Suprapubic skin (tissue), 4 donors: ENCODE measurements around the gene CLIP4. TPM values are rescaled to one million over a fixed set of nuclear protein-coding genes. Genes with fewer than 3 reads are reported as not detected.

Source experiments
- DNase-seq, 2 donors: peaks; one replicate each; pipeline ENCODE4 v3.0.0-alpha.2; 2019; ENCODE audit warnings: low spot score in 2 of 2
- H3K27ac ChIP-seq: fragments of 200-600 bp; sonication (generic); one replicate; pipeline ENCODE4 v1.5.1; 2019
- H3K27me3 ChIP-seq: fragments of 200-600 bp; sonication (generic); one replicate; pipeline ENCODE4 v1.5.1; 2019
- H3K36me3 ChIP-seq: fragments of 200-600 bp; sonication (generic); one replicate; pipeline ENCODE4 v1.5.1; 2019
- H3K4me1 ChIP-seq: fragments of 200-600 bp; sonication (generic); one replicate; pipeline ENCODE4 v1.5.1; 2019
- H3K4me3 ChIP-seq: fragments of 200-600 bp; sonication (generic); one replicate; pipeline ENCODE4 v1.5.1; 2019; ENCODE audit warnings: mild to moderate bottlenecking
- H3K9me3 ChIP-seq: fragments of 200-600 bp; sonication (generic); one replicate; pipeline ENCODE4 v1.5.1; 2019
- EP300 ChIP-seq: sonication (generic); formaldehyde crosslinking; IDR thresholded peaks from one replicate; pipeline ENCODE4 v1.6.1; 2017; ENCODE audit warnings: antibody characterized with exemption
- POLR2A ChIP-seq, 2 donors: fragments of 450-650 bp; IDR thresholded peaks; one replicate each; pipeline ENCODE4 v1.6.1; 2017; ENCODE audit warnings: antibody characterized with exemption in 2 of 2, mild to moderate bottlenecking in 2 of 2, moderate library complexity in 2 of 2
- POLR2AphosphoS5 ChIP-seq, 3 donors: sonication (generic); formaldehyde crosslinking; IDR thresholded peaks; one replicate each; pipeline ENCODE4 v1.6.1; 2017; ENCODE audit warnings: antibody characterized with exemption in 3 of 3
- WGBS: methylation state at CpG from one replicate; pipeline ENCODE4 v1.1.5; 2018; 5-methylcytosine and 5-hydroxymethylcytosine counted together
- total RNA-seq, 4 donors: library from RNA; depleted of rRNA; stranded (reverse); fragments of >200 nt; gene quantifications; one replicate each; pipeline ENCODE4 v1.1.0, GENCODE V29; 2016
- TF ChIP-seq, protein P1 (sequence below), 2 donors: fragments of 200-600 bp in 1 of 2; fragments of 450-650 bp in 1 of 2; sonication (generic) in 1 of 2; IDR thresholded peaks; one replicate each; pipeline ENCODE4 v1.5.1; 2016 to 2019; ENCODE audit warnings: antibody characterized with exemption in 2 of 2, mild to moderate bottlenecking in 1 of 2, moderate library complexity in 1 of 2

The CLIP4 gene
- total RNA-seq, 4 donors from 2014 or later, result 61.9 to 173 (median 67.4) TPM

DNA sequence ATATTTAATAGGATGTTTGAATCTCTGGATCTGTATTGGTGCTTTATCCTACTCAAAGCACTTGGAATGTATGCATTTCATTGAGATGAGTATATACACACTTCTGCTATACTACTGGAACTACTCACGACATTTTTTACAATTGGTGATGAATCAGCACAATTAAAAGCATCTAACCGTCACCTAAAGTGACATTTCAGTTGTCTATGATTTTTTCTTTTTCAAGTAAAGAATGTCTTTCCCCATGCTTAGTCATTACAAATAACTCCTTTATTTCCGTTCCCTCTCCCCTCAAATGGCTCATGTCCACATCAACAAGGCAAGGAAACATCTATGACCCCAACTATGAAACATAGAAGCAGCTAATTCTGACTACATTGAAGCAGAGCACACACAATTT is 77.3 kb downstream of the CLIP4 start:
- peaks cover 7% of the 10 kb centered on the region for H3K4me1 ChIP-seq
- H3K27me3 ChIP-seq, result no peaks in the 10 kb centered on the region
- H3K27ac ChIP-seq, result no peak overlapping the region
- no peak overlapping the region for H3K4me3 ChIP-seq
- DNase-seq, result no peak
- TF ChIP-seq POLR2A (IDR thresholded peaks at IDR 0.05) (no peak), EP300 (no peak), POLR2AphosphoS5 (IDR thresholded peaks at IDR 0.05) (no peak)
- TF ChIP-seq, protein P1, sequence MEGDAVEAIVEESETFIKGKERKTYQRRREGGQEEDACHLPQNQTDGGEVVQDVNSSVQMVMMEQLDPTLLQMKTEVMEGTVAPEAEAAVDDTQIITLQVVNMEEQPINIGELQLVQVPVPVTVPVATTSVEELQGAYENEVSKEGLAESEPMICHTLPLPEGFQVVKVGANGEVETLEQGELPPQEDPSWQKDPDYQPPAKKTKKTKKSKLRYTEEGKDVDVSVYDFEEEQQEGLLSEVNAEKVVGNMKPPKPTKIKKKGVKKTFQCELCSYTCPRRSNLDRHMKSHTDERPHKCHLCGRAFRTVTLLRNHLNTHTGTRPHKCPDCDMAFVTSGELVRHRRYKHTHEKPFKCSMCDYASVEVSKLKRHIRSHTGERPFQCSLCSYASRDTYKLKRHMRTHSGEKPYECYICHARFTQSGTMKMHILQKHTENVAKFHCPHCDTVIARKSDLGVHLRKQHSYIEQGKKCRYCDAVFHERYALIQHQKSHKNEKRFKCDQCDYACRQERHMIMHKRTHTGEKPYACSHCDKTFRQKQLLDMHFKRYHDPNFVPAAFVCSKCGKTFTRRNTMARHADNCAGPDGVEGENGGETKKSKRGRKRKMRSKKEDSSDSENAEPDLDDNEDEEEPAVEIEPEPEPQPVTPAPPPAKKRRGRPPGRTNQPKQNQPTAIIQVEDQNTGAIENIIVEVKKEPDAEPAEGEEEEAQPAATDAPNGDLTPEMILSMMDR (IDR thresholded peaks at IDR 0.05), result no peak
- no peaks in the 10 kb centered on the region for H3K9me3 ChIP-seq
- WGBS, result 82% methylated on average over 3 of the region's 3 CpGs
- H3K36me3 ChIP-seq, result peaks cover 10% of the 10 kb centered on the region

DNA sequence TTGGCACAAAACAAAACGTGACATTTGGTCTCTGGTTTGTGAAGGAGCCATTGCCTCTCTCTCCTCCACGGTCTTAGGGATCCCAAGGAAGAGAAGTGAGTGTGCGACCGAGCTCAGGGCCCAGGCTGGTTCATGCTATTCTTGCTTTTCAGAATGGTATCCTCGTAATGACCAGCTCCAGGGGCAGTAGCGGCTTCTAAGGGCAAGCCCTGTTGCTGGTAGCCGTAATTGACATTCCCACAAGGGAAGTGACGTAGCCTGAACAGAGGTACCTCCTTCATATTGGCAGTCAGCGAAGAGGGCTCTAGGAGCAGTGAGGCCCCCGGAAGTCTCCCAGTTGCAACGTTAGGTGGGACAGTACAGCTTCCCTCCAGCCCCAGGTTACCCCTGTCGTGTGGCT is 77.9 kb downstream of the CLIP4 start:
- Histone ChIP-seq H3K27me3 (no peaks in the 10 kb centered on the region), H3K27ac (no peak overlapping the region), H3K9me3 (no peaks in the 10 kb centered on the region), H3K36me3 (peaks cover 7% of the 10 kb centered on the region), H3K4me1 (peaks cover 7% of the 10 kb centered on the region), H3K4me3 (no peak overlapping the region)
- 92% methylated on average over 12 of the region's 12 CpGs for WGBS
- TF ChIP-seq POLR2AphosphoS5 (IDR thresholded peaks at IDR 0.05) (no peak), EP300 (no peak), POLR2A (IDR thresholded peaks at IDR 0.05) (no peak)
- TF ChIP-seq, protein P1 (IDR thresholded peaks at IDR 0.05), result no peak
- DNase-seq, result no peak

DNA sequence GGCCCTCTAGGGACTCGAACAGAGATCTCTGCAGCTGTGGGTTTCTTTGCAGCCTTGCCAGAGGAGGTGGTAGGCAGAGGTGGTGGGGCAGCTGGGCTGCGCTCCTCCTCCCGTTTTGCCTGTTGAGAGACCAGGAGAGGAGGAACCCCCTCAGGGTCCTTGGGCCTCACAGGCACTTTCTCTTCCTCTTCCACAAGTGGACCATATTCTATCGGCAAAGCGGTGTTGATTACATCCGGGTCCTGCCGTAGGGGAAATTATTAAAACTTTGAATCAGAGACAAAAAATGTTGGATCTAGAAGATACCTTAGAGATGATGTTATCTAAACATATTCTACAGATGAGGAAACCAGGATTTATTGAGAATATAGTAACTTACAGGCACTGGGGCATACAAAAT is 78.5 kb downstream of the CLIP4 start:
- H3K4me3 ChIP-seq, result no peak overlapping the region
- H3K36me3 ChIP-seq, result peaks cover 7% of the 10 kb centered on the region
- no peak for DNase-seq
- H3K4me1 ChIP-seq, result peaks cover 7% of the 10 kb centered on the region
- H3K27me3 ChIP-seq, result no peaks in the 10 kb centered on the region
- TF ChIP-seq POLR2A (IDR thresholded peaks at IDR 0.05) (no peak), EP300 (no peak), POLR2AphosphoS5 (IDR thresholded peaks at IDR 0.05) (no peak)
- TF ChIP-seq, protein P1 (IDR thresholded peaks at IDR 0.05), result no peak
- 95% methylated on average over 7 of the region's 7 CpGs for WGBS
- H3K27ac ChIP-seq, result no peak overlapping the region
- H3K9me3 ChIP-seq, result no peaks in the 10 kb centered on the region

DNA sequence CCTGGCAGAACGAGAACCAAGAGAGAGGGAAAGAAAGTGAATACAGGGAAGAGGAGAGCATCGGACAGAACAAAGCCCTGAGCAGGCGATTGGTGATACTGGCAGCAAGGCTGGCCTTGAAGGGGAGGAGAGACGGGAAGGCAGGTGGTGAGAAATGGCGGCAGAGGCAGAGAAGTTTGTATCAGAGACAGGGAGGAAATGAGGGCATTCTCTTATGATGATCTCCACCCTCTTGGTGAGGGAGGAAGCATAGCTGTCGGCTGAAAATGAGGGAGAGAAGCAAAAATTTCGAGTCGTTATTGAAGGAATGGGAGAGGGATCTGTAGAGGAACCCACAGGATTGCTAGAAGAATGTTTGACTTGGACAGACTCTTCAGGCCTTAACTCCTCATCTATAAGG is 80.6 kb downstream of the CLIP4 start:
- WGBS, result 73% methylated on average over 8 of the region's 8 CpGs
- Histone ChIP-seq H3K9me3 (no peaks in the 10 kb centered on the region), H3K4me1 (peaks cover 7% of the 10 kb centered on the region), H3K27ac (no peak overlapping the region), H3K27me3 (no peaks in the 10 kb centered on the region), H3K36me3 (peaks cover 7% of the 10 kb centered on the region), H3K4me3 (no peak overlapping the region)
- TF ChIP-seq POLR2A (IDR thresholded peaks at IDR 0.05), result no peak
- no peak for TF ChIP-seq EP300
- TF ChIP-seq, protein P1 (IDR thresholded peaks at IDR 0.05), result no peak
- no peak for TF ChIP-seq POLR2AphosphoS5 (IDR thresholded peaks at IDR 0.05)
- no peak for DNase-seq

DNA sequence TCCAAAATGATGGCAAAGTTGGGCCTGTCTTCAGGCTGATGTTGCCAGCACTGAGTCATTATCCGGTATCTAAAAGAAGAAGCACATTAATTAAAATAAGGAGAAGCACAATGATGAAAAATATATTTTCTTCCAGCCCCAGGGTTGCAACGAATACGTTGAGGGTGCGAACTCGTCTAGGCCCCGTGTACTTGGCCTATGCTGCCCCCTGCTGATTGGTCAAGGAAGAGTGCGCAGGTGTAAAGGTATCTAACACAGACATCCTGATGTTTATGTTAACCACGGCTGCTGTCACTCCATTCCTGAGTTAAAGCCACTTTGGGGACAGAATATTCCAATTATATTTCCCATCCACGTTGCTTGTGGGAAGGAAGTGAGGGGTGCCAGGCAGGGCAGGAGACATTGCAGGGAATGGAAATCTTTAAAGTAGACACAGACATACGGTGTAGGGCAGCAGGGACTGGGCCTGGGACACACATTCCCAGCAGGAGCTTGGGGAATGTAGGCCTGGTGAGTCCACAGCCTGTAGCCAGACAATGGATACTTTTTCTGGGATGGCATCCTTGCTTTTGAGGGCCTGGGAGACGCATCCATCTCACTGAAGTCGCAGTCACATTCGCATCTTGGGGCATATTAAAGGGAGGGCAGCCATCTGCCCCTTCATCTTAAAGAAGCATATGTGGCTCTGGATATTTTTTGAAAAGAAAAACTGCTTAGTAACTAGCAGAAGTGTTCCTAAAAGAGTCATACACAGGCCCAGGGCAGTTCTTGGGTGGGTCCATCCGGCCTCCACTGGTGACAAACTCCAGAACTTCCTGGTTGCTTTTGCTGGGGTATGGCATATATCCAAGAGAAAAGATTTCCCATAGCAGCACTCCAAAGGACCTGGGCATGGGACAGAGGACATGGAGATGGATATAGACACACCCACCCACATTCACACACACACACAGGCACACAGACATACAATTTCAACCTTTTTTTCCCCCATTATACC is 81.9 kb downstream of the CLIP4 start:
- H3K4me3 ChIP-seq, result no peak overlapping the region
- WGBS, result 34% methylated on average over 14 of the region's 14 CpGs
- peaks cover 3% of the 10 kb centered on the region for H3K36me3 ChIP-seq
- H3K27me3 ChIP-seq, result no peaks in the 10 kb centered on the region
- DNase-seq, result no peak
- TF ChIP-seq POLR2AphosphoS5 (IDR thresholded peaks at IDR 0.05) (no peak), POLR2A (IDR thresholded peaks at IDR 0.05) (no peak), EP300 (no peak)
- TF ChIP-seq, protein P1 (IDR thresholded peaks at IDR 0.05), result peak; percentile 65 to 76
- peaks cover 7% of the 10 kb centered on the region for H3K4me1 ChIP-seq
- H3K27ac ChIP-seq, result no peak overlapping the region
- H3K9me3 ChIP-seq, result no peaks in the 10 kb centered on the region
